ENCODE results near the gene IPO11.

Gene IPO11

DNA sequence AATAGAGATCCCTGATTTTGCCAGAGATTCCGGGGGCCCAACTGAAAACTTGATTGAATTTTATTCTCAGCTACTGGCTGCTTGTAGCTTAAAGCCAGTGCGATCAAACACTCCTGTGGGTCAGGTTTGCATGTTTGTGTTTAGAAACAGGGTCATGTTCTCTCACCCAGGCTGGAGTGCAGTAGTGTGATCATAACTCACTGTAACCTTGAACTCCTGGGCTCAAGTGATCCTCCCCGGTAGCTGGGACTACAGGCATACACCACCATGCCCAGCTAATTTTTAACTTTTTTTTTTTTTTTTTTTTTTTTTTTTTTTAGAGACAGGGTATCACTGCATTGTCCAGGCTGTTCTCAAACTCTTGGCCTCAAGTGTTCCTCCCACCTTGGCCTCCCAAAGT, 232.7 kb downstream of the IPO11 start:
- Histone ChIP-seq H3K4ac (ENCODE audit: low read depth in 1 of 2, low read length in 2 of 2) (no peak overlapping the region), H4K8ac (ENCODE audit: low read length) (no peak overlapping the region), H3K4me3 (ENCODE audit: insufficient read depth in 1 of 2, low read depth in 1 of 2, low read length in 2 of 2) (no peak overlapping the region), H3K27me3 (ENCODE audit: control insufficient read depth in 1 of 2, insufficient read depth in 1 of 2, low read length in 2 of 2) (no peaks in the 10 kb centered on the region), H3K9me3 (ENCODE audit: control insufficient read depth, low read length) (no peaks in the 10 kb centered on the region), H3K23ac (ENCODE audit: low read length in 2 of 2) (no peak overlapping the region), H3K36me3 (ENCODE audit: control insufficient read depth in 1 of 2, insufficient read depth in 2 of 2, low read depth in 1 of 2, low read length in 2 of 2) (no peaks in the 10 kb centered on the region), H2BK12ac (ENCODE audit: low read length in 2 of 2) (no peak overlapping the region), H3K14ac (ENCODE audit: low read length in 2 of 2) (no peak overlapping the region), H2AFZ (ENCODE audit: low read depth, low read length) (no peak overlapping the region), H3K18ac (ENCODE audit: low read depth in 1 of 2, low read length in 2 of 2) (no peak overlapping the region), H4K91ac (ENCODE audit: low read length) (no peak overlapping the region), H3K4me1 (ENCODE audit: control insufficient read depth, insufficient read depth, low read depth, low read length) (no peaks in the 10 kb centered on the region), H2BK15ac (ENCODE audit: low read depth, poor library complexity, severe bottlenecking) (no peak overlapping the region), H3K4me2 (ENCODE audit: low read length, poor library complexity, severe bottlenecking) (no peak overlapping the region), H3K79me1 (replicated peaks; ENCODE audit: low read length, poor library complexity, severe bottlenecking) (no peaks in the 10 kb centered on the region), H3K27ac (ENCODE audit: low read length, poor library complexity, severe bottlenecking) (no peak overlapping the region), H2BK120ac (ENCODE audit: low read depth, low read length) (no peak overlapping the region), H2BK5ac (ENCODE audit: low read depth, low read length, poor library complexity, severe bottlenecking) (no peak overlapping the region), H3K9ac (ENCODE audit: low read length) (no peak overlapping the region), H2AK5ac (ENCODE audit: low read length, severe bottlenecking) (no peak overlapping the region)
- no peak for DNase-seq
- 95% methylated on average over 2 of the region's 3 CpGs for WGBS

- Histone ChIP-seq H2BK15ac (ENCODE audit: low read depth, poor library complexity, severe bottlenecking) (no peak overlapping the region), H2BK5ac (ENCODE audit: low read depth, low read length, poor library complexity, severe bottlenecking) (no peak overlapping the region), H3K4me3 (ENCODE audit: insufficient read depth in 1 of 2, low read depth in 1 of 2, low read length in 2 of 2) (no peak overlapping the region), H3K4me2 (ENCODE audit: low read length, poor library complexity, severe bottlenecking) (no peak overlapping the region), H3K23ac (ENCODE audit: low read length in 2 of 2) (no peak overlapping the region), H2BK120ac (ENCODE audit: low read depth, low read length) (no peak overlapping the region), H3K27ac (ENCODE audit: low read length, poor library complexity, severe bottlenecking) (no peak overlapping the region), H3K4ac (ENCODE audit: low read depth in 1 of 2, low read length in 2 of 2) (no peak overlapping the region), H2AFZ (ENCODE audit: low read depth, low read length) (no peak overlapping the region), H3K9me3 (ENCODE audit: control insufficient read depth, low read length) (no peaks in the 10 kb centered on the region), H3K4me1 (ENCODE audit: control insufficient read depth, insufficient read depth, low read depth, low read length) (no peaks in the 10 kb centered on the region), H3K14ac (ENCODE audit: low read length in 2 of 2) (no peak overlapping the region), H3K18ac (ENCODE audit: low read depth in 1 of 2, low read length in 2 of 2) (no peak overlapping the region), H2BK12ac (ENCODE audit: low read length in 2 of 2) (no peak overlapping the region), H2AK5ac (ENCODE audit: low read length, severe bottlenecking) (no peak overlapping the region), H4K8ac (ENCODE audit: low read length) (no peak overlapping the region), H3K36me3 (ENCODE audit: control insufficient read depth in 1 of 2, insufficient read depth in 2 of 2, low read depth in 1 of 2, low read length in 2 of 2) (no peaks in the 10 kb centered on the region), H3K79me1 (replicated peaks; ENCODE audit: low read length, poor library complexity, severe bottlenecking) (no peaks in the 10 kb centered on the region), H3K27me3 (ENCODE audit: control insufficient read depth in 1 of 2, insufficient read depth in 1 of 2, low read length in 2 of 2) (no peaks in the 10 kb centered on the region), H4K91ac (ENCODE audit: low read length) (no peak overlapping the region), H3K9ac (ENCODE audit: low read length) (no peak overlapping the region)
- no peak for DNase-seq
Measured at GRCh38 chr5:62647241-62647640, 234.7 kb downstream of the IPO11 start.

DNA sequence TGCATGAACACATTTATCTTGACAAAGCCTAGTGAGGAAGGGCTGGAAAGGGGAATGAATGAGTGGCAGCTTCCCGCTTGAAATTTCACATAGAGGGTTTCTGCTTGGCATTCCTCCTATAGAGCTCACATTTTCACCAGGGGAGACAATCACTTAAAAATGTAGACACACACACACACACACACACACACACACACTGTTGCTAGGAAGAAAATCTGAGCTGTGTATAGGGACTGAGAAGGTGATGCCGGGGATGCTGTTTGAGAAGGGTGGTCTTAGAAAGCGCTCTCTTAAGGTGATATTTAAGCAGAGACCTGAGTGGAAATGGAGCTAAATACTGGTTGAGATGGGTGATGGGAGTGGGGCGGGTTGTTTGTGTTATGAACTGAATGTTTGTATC, 236.5 kb downstream of the IPO11 start:
- no peak for DNase-seq
- Histone ChIP-seq H4K91ac (ENCODE audit: low read length) (no peak overlapping the region), H3K9ac (ENCODE audit: low read length) (no peak overlapping the region), H2AFZ (ENCODE audit: low read depth, low read length) (no peak overlapping the region), H3K9me3 (ENCODE audit: control insufficient read depth, low read length) (no peaks in the 10 kb centered on the region), H3K14ac (ENCODE audit: low read length in 2 of 2) (no peak overlapping the region), H3K18ac (ENCODE audit: low read depth in 1 of 2, low read length in 2 of 2) (no peak overlapping the region), H4K8ac (ENCODE audit: low read length) (no peak overlapping the region), H3K79me1 (replicated peaks; ENCODE audit: low read length, poor library complexity, severe bottlenecking) (no peaks in the 10 kb centered on the region), H3K4ac (ENCODE audit: low read depth in 1 of 2, low read length in 2 of 2) (no peak overlapping the region), H2AK5ac (ENCODE audit: low read length, severe bottlenecking) (no peak overlapping the region), H2BK12ac (ENCODE audit: low read length in 2 of 2) (no peak overlapping the region), H2BK15ac (ENCODE audit: low read depth, poor library complexity, severe bottlenecking) (no peak overlapping the region), H3K27ac (ENCODE audit: low read length, poor library complexity, severe bottlenecking) (no peak overlapping the region), H3K36me3 (ENCODE audit: control insufficient read depth in 1 of 2, insufficient read depth in 2 of 2, low read depth in 1 of 2, low read length in 2 of 2) (no peaks in the 10 kb centered on the region), H3K4me1 (ENCODE audit: control insufficient read depth, insufficient read depth, low read depth, low read length) (no peaks in the 10 kb centered on the region), H3K27me3 (ENCODE audit: control insufficient read depth in 1 of 2, insufficient read depth in 1 of 2, low read length in 2 of 2) (no peaks in the 10 kb centered on the region), H2BK5ac (ENCODE audit: low read depth, low read length, poor library complexity, severe bottlenecking) (no peak overlapping the region), H3K4me3 (ENCODE audit: insufficient read depth in 1 of 2, low read depth in 1 of 2, low read length in 2 of 2) (no peak overlapping the region), H3K4me2 (ENCODE audit: low read length, poor library complexity, severe bottlenecking) (no peak overlapping the region), H2BK120ac (ENCODE audit: low read depth, low read length) (no peak overlapping the region), H3K23ac (ENCODE audit: low read length in 2 of 2) (no peak overlapping the region)
- 97% methylated on average over 4 of the region's 4 CpGs for WGBS

DNA sequence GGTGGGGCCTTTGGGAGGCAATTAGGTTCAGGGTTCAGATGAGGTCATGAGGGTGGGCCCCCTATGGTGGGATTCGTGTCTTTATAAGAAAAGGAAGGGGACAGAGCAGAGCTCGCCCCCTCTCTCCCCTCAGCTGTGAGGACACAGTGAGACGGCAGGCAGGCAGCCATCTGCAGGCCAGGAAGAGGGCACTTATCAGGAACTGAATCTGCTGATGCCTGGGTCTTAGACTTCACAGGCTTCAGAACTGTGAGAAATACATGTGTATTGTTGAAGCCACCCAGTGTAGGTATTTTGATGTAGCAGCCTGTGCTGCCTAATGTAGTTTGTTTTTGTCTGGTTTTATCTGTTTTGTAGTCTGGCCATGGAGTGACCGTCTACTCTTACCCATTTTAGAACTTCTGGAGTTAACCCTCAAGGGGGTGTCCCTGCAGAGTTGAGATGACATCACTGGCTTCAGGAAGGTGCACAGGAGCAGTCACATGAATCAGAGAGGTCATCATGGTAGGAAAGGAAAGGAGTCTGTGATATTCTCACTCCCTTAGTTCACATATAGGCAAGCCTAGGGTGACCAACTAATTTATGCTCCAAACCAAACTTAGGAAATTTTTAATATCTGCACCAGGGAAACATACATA, 237.0 kb downstream of the IPO11 start:
- Histone ChIP-seq H3K9me3 (ENCODE audit: control insufficient read depth, low read length) (no peaks in the 10 kb centered on the region), H3K79me1 (replicated peaks; ENCODE audit: low read length, poor library complexity, severe bottlenecking) (no peaks in the 10 kb centered on the region), H3K27ac (ENCODE audit: low read length, poor library complexity, severe bottlenecking) (no peak overlapping the region), H4K8ac (ENCODE audit: low read length) (no peak overlapping the region), H3K4ac (ENCODE audit: low read depth in 1 of 2, low read length in 2 of 2) (no peak overlapping the region), H3K9ac (ENCODE audit: low read length) (no peak overlapping the region), H2BK5ac (ENCODE audit: low read depth, low read length, poor library complexity, severe bottlenecking) (no peak overlapping the region), H2BK120ac (ENCODE audit: low read depth, low read length) (no peak overlapping the region), H4K91ac (ENCODE audit: low read length) (no peak overlapping the region), H3K4me3 (ENCODE audit: insufficient read depth in 1 of 2, low read depth in 1 of 2, low read length in 2 of 2) (no peak overlapping the region), H2AK5ac (ENCODE audit: low read length, severe bottlenecking) (no peak overlapping the region), H3K4me2 (ENCODE audit: low read length, poor library complexity, severe bottlenecking) (no peak overlapping the region), H2BK15ac (ENCODE audit: low read depth, poor library complexity, severe bottlenecking) (no peak overlapping the region), H3K23ac (ENCODE audit: low read length in 2 of 2) (no peak overlapping the region), H2AFZ (ENCODE audit: low read depth, low read length) (no peak overlapping the region), H3K27me3 (ENCODE audit: control insufficient read depth in 1 of 2, insufficient read depth in 1 of 2, low read length in 2 of 2) (no peaks in the 10 kb centered on the region), H3K18ac (ENCODE audit: low read depth in 1 of 2, low read length in 2 of 2) (no peak overlapping the region), H3K4me1 (ENCODE audit: control insufficient read depth, insufficient read depth, low read depth, low read length) (no peaks in the 10 kb centered on the region), H3K36me3 (ENCODE audit: control insufficient read depth in 1 of 2, insufficient read depth in 2 of 2, low read depth in 1 of 2, low read length in 2 of 2) (no peaks in the 10 kb centered on the region), H3K14ac (ENCODE audit: low read length in 2 of 2) (no peak overlapping the region), H2BK12ac (ENCODE audit: low read length in 2 of 2) (no peak overlapping the region)
- WGBS: 61% methylated on average over 4 of the region's 4 CpGs
- no peak for DNase-seq
